Liver (tissue), 9 donors: ENCODE data around the gene ARHGAP40. TPM values are rescaled to one million over a fixed set of nuclear protein-coding genes. Genes with fewer than 3 reads are reported as not detected.

Source experiments
- DNase-seq: peaks from one replicate; pipeline ENCODE4 v3.0.0-alpha.2; 2017; ENCODE audit warnings: low spot score
- H3K27ac ChIP-seq, 2 donors: one replicate each; pipeline ENCODE4 v1.7.0; 2013; ENCODE audit warnings: inconsistent platforms in 2 of 2, low read length in 2 of 2, control low read depth in 1 of 2, low read depth in 1 of 2, mild to moderate bottlenecking in 1 of 2
- H3K27me3 ChIP-seq, 4 donors: one replicate each; pipeline versions ENCODE4 v1.6.1 to v1.7.0; 2013; ENCODE audit warnings: low read length in 3 of 4, inconsistent platforms in 1 of 4, mild to moderate bottlenecking in 1 of 4, moderate library complexity in 1 of 4; ENCODE audit not compliant: control insufficient read depth in 4 of 4, insufficient read depth in 4 of 4
- H3K36me3 ChIP-seq, 4 donors: one replicate each; pipeline versions ENCODE4 v1.6.1 to v1.7.0; 2013; ENCODE audit warnings: low read length in 3 of 4, mild to moderate bottlenecking in 3 of 4, low read depth in 1 of 4, moderate library complexity in 1 of 4; ENCODE audit not compliant: control insufficient read depth in 4 of 4, insufficient read depth in 3 of 4
- H3K4me1 ChIP-seq, 4 donors: one replicate each; pipeline versions ENCODE4 v1.6.1 to v1.7.0; 2013; ENCODE audit warnings: low read length in 3 of 4, mild to moderate bottlenecking in 3 of 4, moderate library complexity in 1 of 4; ENCODE audit not compliant: control insufficient read depth in 4 of 4, insufficient read depth in 4 of 4
- H3K4me3 ChIP-seq, 3 donors: one replicate each; pipeline versions ENCODE4 v1.6.1 to v1.7.0; 2013; ENCODE audit warnings: low read length in 3 of 3, control low read depth in 1 of 3, low read depth in 1 of 3, mild to moderate bottlenecking in 1 of 3
- H3K9ac ChIP-seq, 2 donors: one replicate each; pipeline ENCODE4 v1.7.0; 2013; ENCODE audit warnings: low read length in 2 of 2, mild to moderate bottlenecking in 2 of 2, moderate library complexity in 2 of 2, control low read depth in 1 of 2, low read depth in 1 of 2
- H3K9me3 ChIP-seq, 4 donors: one replicate each; pipeline versions ENCODE4 v1.6.1 to v1.7.0; 2013; ENCODE audit warnings: low read length in 3 of 4; ENCODE audit not compliant: control insufficient read depth in 4 of 4
- EGR1 ChIP-seq, 2 donors: IDR thresholded peaks; 2 replicates each; pipeline ENCODE4 v1.6.1; 2016 to 2018; ENCODE audit warnings: antibody characterized with exemption in 2 of 2, low read depth in 2 of 2
- FOXA2 ChIP-seq: IDR thresholded peaks from 2 replicates; pipeline ENCODE4 v1.6.1; 2016; ENCODE audit warnings: antibody characterized with exemption
- GABPA ChIP-seq, 2 donors: IDR thresholded peaks in 1 of 2; conservative IDR thresholded peaks in 1 of 2; 2 replicates each; pipeline ENCODE4 v1.6.1; 2016; ENCODE audit warnings: antibody characterized with exemption in 2 of 2, mild to moderate bottlenecking in 1 of 2, moderate library complexity in 1 of 2
- HNF4A ChIP-seq, 2 donors: conservative IDR thresholded peaks; 2 replicates each; pipeline ENCODE4 v1.6.1; 2016; ENCODE audit warnings: antibody characterized with exemption in 2 of 2, mild to moderate bottlenecking in 2 of 2
- HNF4G ChIP-seq: IDR thresholded peaks from 2 replicates; pipeline ENCODE4 v1.6.1; 2016; ENCODE audit warnings: antibody characterized with exemption
- JUND ChIP-seq, 2 donors: IDR thresholded peaks; 2 replicates each; pipeline ENCODE4 v1.6.1; 2016; ENCODE audit warnings: antibody characterized with exemption in 2 of 2
- NR2F2 ChIP-seq: IDR thresholded peaks from 2 replicates; pipeline ENCODE4 v1.6.1; 2016; ENCODE audit warnings: antibody characterized with exemption
- RAD21 ChIP-seq, 2 donors: IDR thresholded peaks; 2 replicates each; pipeline ENCODE4 v1.6.1; 2016; ENCODE audit warnings: antibody characterized with exemption in 2 of 2, mild to moderate bottlenecking in 2 of 2
- RXRA ChIP-seq, 2 donors: IDR thresholded peaks; 2 replicates each; pipeline ENCODE4 v1.6.1; 2017 to 2018; ENCODE audit warnings: antibody characterized with exemption in 2 of 2, mild to moderate bottlenecking in 1 of 2
- SP1 ChIP-seq: IDR thresholded peaks from 2 replicates; pipeline ENCODE4 v1.6.1; 2018; ENCODE audit warnings: antibody characterized with exemption, mild to moderate bottlenecking
- TAF1 ChIP-seq: conservative IDR thresholded peaks from 2 replicates; pipeline ENCODE4 v1.6.1; 2016; ENCODE audit warnings: antibody characterized with exemption, mild to moderate bottlenecking
- WGBS: extraction: QIAGEN DNeasy Blood & Tissue Kit; methylation state at CpG from one replicate; pipeline ENCODE4 v1.1.7; 2013; 5-methylcytosine and 5-hydroxymethylcytosine counted together
- polyA plus RNA-seq, 2 donors: library from polyadenylated mRNA; stranded (reverse) in 1 of 2; unstranded in 1 of 2; fragments of 200-250 nt in 1 of 2; fragments of >200 nt in 1 of 2; fragmentation: Nextera tagmentation in 1 of 2; extraction: Ambion mirVana in 1 of 2; gene quantifications; one replicate each; pipeline versions ENCODE4 v1.2.1 to v1.2.3, GENCODE V29; 2013 to 2015
- total RNA-seq, 2 donors: library from RNA; depleted of rRNA; stranded (reverse); fragments of >200 nt; gene quantifications; one replicate each; pipeline ENCODE4 v1.2.3, GENCODE V29; 2014
- TF ChIP-seq, protein P1 (sequence below): IDR thresholded peaks from 2 replicates; pipeline ENCODE4 v1.6.1; 2016; ENCODE audit warnings: antibody characterized with exemption, mild to moderate bottlenecking
- TF ChIP-seq, protein P2 (sequence below): IDR thresholded peaks from 2 replicates; pipeline ENCODE4 v1.6.1; 2016; ENCODE audit warnings: antibody characterized with exemption
- TF ChIP-seq, protein P3 (sequence below): IDR thresholded peaks from 2 replicates; pipeline ENCODE4 v1.6.1; 2016; ENCODE audit warnings: antibody characterized with exemption
- TF ChIP-seq, protein P4 (sequence below): IDR thresholded peaks from 2 replicates; pipeline ENCODE4 v1.6.1; 2016; ENCODE audit warnings: antibody characterized with exemption
- donor health status: healthy.
- donor health status: healthy.
- donor health status: healthy.
- donor health status: healthy.
- donor health status: healthy.

Gene ARHGAP40
- total and polyA plus RNA-seq, 4 donors = 0.08 TPM; not detected in 3

DNA sequence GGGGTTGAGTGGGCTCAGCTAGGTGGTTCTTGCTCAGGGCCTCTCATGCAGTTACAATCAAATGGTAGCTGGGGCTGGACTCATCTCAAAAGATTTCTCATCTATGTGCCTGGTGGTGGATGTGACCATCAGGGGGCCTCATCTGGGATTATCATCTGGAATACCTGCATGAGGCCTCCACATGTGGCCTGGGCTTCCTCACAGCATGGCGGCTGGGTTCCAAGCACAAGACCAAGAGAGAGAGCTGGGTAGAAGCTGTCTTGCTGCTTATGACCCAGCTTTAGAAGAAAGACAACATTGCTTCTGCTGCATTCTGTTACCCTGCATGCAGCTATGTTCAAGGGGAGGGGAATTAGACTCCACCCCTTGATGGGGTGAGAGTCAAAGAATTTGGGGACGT lies 22.5 kb downstream of the ARHGAP40 start:
- no peak overlapping the region for H3K4me3 ChIP-seq
- TF ChIP-seq SP1 (no peak), FOXA2 (no peak), JUND (IDR thresholded peaks at IDR 0.05) (no peak)
- TF ChIP-seq, protein P1, sequence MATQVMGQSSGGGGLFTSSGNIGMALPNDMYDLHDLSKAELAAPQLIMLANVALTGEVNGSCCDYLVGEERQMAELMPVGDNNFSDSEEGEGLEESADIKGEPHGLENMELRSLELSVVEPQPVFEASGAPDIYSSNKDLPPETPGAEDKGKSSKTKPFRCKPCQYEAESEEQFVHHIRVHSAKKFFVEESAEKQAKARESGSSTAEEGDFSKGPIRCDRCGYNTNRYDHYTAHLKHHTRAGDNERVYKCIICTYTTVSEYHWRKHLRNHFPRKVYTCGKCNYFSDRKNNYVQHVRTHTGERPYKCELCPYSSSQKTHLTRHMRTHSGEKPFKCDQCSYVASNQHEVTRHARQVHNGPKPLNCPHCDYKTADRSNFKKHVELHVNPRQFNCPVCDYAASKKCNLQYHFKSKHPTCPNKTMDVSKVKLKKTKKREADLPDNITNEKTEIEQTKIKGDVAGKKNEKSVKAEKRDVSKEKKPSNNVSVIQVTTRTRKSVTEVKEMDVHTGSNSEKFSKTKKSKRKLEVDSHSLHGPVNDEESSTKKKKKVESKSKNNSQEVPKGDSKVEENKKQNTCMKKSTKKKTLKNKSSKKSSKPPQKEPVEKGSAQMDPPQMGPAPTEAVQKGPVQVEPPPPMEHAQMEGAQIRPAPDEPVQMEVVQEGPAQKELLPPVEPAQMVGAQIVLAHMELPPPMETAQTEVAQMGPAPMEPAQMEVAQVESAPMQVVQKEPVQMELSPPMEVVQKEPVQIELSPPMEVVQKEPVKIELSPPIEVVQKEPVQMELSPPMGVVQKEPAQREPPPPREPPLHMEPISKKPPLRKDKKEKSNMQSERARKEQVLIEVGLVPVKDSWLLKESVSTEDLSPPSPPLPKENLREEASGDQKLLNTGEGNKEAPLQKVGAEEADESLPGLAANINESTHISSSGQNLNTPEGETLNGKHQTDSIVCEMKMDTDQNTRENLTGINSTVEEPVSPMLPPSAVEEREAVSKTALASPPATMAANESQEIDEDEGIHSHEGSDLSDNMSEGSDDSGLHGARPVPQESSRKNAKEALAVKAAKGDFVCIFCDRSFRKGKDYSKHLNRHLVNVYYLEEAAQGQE = no peak
- no peaks in the 10 kb centered on the region for H3K27me3 ChIP-seq
- 90% methylated on average over 2 of the region's 2 CpGs for WGBS
- H3K9ac ChIP-seq = no peak overlapping the region
- no peaks in the 10 kb centered on the region for H3K4me1 ChIP-seq
- no peak overlapping the region for H3K27ac ChIP-seq
- H3K36me3 ChIP-seq = no peaks in the 10 kb centered on the region
- peaks cover 0 to 4% (median 2%) of the 10 kb centered on the region in 4 donors for H3K9me3 ChIP-seq
- DNase-seq = no peak

DNA sequence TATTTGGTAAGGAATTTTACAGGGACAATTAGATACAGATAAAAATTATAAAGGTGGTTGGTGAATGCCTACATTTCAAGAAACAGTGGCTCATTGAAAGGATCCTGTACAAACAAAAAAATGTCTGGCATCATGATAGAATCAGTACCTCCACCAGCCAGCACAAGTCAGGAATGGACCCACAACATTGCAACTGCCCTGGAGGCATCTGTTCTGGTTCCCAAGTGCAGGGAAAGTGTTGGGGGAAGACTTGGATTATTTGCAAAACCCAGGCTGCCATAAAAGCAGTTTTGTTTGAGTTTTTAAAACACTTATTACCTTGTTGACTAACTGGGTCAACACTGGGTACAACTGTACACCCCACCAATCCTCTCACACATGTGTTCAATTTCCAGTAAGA lies 24.3 kb downstream of the ARHGAP40 start:
- Histone ChIP-seq H3K4me1 (no peaks in the 10 kb centered on the region), H3K36me3 (no peaks in the 10 kb centered on the region), H3K27ac (no peak overlapping the region), H3K27me3 (no peaks in the 10 kb centered on the region), H3K9me3 (peaks cover 0 to 4% (median 2%) of the 10 kb centered on the region in 4 donors), H3K9ac (no peak overlapping the region), H3K4me3 (no peak overlapping the region)
- TF ChIP-seq SP1 (no peak), FOXA2 (no peak), TAF1 (no peak), HNF4A (conservative IDR thresholded peaks at IDR 0.05) (no peak), NR2F2 (no peak), EGR1 (IDR thresholded peaks at IDR 0.05; ENCODE audit: low read depth in 2 of 2) (no peak), RXRA (IDR thresholded peaks at IDR 0.05) (no peak)
- TF ChIP-seq, protein P2, sequence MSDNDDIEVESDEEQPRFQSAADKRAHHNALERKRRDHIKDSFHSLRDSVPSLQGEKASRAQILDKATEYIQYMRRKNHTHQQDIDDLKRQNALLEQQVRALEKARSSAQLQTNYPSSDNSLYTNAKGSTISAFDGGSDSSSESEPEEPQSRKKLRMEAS = no peak
- TF ChIP-seq, protein P3, sequence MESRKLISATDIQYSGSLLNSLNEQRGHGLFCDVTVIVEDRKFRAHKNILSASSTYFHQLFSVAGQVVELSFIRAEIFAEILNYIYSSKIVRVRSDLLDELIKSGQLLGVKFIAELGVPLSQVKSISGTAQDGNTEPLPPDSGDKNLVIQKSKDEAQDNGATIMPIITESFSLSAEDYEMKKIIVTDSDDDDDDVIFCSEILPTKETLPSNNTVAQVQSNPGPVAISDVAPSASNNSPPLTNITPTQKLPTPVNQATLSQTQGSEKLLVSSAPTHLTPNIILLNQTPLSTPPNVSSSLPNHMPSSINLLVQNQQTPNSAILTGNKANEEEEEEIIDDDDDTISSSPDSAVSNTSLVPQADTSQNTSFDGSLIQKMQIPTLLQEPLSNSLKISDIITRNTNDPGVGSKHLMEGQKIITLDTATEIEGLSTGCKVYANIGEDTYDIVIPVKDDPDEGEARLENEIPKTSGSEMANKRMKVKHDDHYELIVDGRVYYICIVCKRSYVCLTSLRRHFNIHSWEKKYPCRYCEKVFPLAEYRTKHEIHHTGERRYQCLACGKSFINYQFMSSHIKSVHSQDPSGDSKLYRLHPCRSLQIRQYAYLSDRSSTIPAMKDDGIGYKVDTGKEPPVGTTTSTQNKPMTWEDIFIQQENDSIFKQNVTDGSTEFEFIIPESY = no peak
- no peak for DNase-seq

DNA sequence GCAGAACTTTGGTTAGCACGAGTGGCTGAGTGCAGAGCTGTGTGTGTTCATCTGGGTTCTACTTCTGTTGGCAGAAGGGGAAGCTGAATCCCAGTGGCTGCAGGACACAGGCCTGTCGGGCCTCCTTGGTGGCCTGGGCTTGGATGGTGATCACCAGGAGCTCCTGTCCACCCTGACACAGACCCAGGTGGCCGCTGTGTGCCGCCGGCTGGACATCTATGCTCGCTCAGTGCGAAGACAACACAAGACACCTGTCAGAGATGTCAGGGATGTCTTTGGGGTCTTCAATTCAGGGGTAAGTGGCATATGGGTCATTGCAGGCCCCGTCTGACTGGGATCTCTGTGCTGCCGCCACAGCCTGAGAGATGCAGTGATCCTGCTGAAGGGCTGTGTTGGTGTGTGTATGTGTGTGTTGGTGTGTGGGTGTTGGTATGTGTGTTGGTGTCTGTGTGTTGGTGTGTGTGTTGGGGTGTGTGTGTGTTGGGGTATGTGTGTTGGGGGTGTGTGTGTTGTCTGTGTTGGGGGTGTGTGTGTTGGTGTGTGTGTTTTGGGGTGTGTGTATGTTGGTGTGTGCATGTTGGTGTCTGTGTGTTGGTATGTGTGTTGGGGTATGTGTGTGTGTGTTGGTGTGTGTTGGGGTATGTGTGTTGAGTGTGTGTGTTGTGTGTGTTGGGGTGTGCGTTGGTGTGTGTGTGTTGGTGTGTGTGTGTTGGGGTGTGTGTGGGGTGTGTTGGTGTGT lies 25.5 kb downstream of the ARHGAP40 start:
- Histone ChIP-seq H3K9ac (no peak overlapping the region), H3K4me1 (no peaks in the 10 kb centered on the region), H3K27ac (no peak overlapping the region), H3K27me3 (no peaks in the 10 kb centered on the region), H3K4me3 (no peak overlapping the region), H3K36me3 (no peaks in the 10 kb centered on the region), H3K9me3 (peaks cover 0 to 4% (median 2%) of the 10 kb centered on the region in 4 donors)
- WGBS = 95% methylated on average over 10 of the region's 10 CpGs
- DNase-seq = no peak
- no peak for TF ChIP-seq RXRA (IDR thresholded peaks at IDR 0.05)
- no peak for TF ChIP-seq RAD21 (IDR thresholded peaks at IDR 0.05)
- no peak for TF ChIP-seq GABPA (IDR thresholded peaks at IDR 0.05 in 1 of 2, conservative IDR thresholded peaks at IDR 0.05 in 1 of 2)
- TF ChIP-seq, protein P4, sequence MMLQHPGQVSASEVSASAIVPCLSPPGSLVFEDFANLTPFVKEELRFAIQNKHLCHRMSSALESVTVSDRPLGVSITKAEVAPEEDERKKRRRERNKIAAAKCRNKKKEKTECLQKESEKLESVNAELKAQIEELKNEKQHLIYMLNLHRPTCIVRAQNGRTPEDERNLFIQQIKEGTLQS = no peak
- no peak for TF ChIP-seq TAF1
- no peak for TF ChIP-seq HNF4A (conservative IDR thresholded peaks at IDR 0.05)
- TF ChIP-seq HNF4G = no peak
- TF ChIP-seq, protein P1 = no peak
- TF ChIP-seq FOXA2 = no peak
- TF ChIP-seq, protein P3 = no peak
